ENCODE results near the gene KCNJ9. TPM values are rescaled to one million over a fixed set of nuclear protein-coding genes. Genes with fewer than 3 reads are reported as not detected.

Gene KCNJ9
- total RNA-seq, 2 experiments from 2014 or later = not detected

GRCh38 chr1:160075836-160076235 lies 5.5 kb upstream of the KCNJ9 start:
- ChIA-PET CTCF (interaction anchor here (4.4 to 33.7 kb wide), 4 partner anchors 8 to 69 kb away, joined by 38 to 693 read pairs (median 48); no protein-coding TSS in a partner anchor), POLR2A (interaction anchor here (0.6 to 1.8 kb wide), 2 partner anchors 10 to 75 kb away, joined by 3 to 5 read pairs; no protein-coding TSS in a partner anchor)
- Mint-ChIP-seq H3K27me3 (peaks cover 45% of the 10 kb centered on the region), H3K4me1 (ENCODE audit: low read depth) (peaks cover 20% of the 10 kb centered on the region), H3K27ac (no peak overlapping the region), H3K4me3 (no peak overlapping the region), H3K36me3 (ENCODE audit: low read depth) (no peaks in the 10 kb centered on the region), H3K9me3 (no peaks in the 10 kb centered on the region)
- intact Hi-C loops (cut with micrococcal nuclease) = no loop called here
- DNase-seq = no peak
- TF ChIP-seq CTCF (IDR thresholded peaks at IDR 0.05) = no peak
- ATAC-seq = no peak

- no peaks in the 10 kb centered on the region for H3K36me3 Mint-ChIP-seq (ENCODE audit: low read depth)
- no peaks in the 10 kb centered on the region for H3K9me3 Mint-ChIP-seq
- DNase-seq = no peak
- ATAC-seq = no peak
- CTCF ChIA-PET = interaction anchor here (4.4 to 33.7 kb wide), 4 partner anchors 8 to 69 kb away, joined by 38 to 693 read pairs (median 48); no protein-coding TSS in a partner anchor
- TF ChIP-seq CTCF (IDR thresholded peaks at IDR 0.05) = no peak
- H3K27me3 Mint-ChIP-seq = peaks cover 48% of the 10 kb centered on the region
- H3K27ac Mint-ChIP-seq = no peak overlapping the region
- no peak overlapping the region for H3K4me3 Mint-ChIP-seq
- peaks cover 22% of the 10 kb centered on the region for H3K4me1 Mint-ChIP-seq (ENCODE audit: low read depth)
- POLR2A ChIA-PET = interaction anchor here (1.8 kb wide), 1 partner anchor 9 kb away, joined by 5 read pairs; no protein-coding TSS in a partner anchor
- intact Hi-C loops (cut with micrococcal nuclease) = no loop called here
Measured at GRCh38 chr1:160076295-160076694, 5.0 kb upstream of the KCNJ9 start.

GRCh38 chr1:160077486-160077885 lies 3.9 kb upstream of the KCNJ9 start:
- POLR2A ChIA-PET = interaction anchor here (1.5 to 2.0 kb wide), 2 partner anchors 31 to 125 kb away, joined by 4 to 11 read pairs; no protein-coding TSS in a partner anchor
- Mint-ChIP-seq H3K27me3 (peaks cover 49% of the 10 kb centered on the region), H3K36me3 (ENCODE audit: low read depth) (no peaks in the 10 kb centered on the region), H3K4me1 (ENCODE audit: low read depth) (peaks cover 13% of the 10 kb centered on the region), H3K4me3 (no peak overlapping the region), H3K27ac (no peak overlapping the region), H3K9me3 (no peaks in the 10 kb centered on the region)
- CTCF ChIA-PET = interaction anchor here (1.1 to 33.7 kb wide), 15 partner anchors 9 to 175 kb away, joined by 3 to 693 read pairs (median 17); partner anchors contain the start of genes IGSF8 and PIGM
- intact Hi-C loops (cut with micrococcal nuclease) = no loop called here
- no peak for TF ChIP-seq CTCF (IDR thresholded peaks at IDR 0.05)
- no peak for DNase-seq
- no peak for ATAC-seq

- intact Hi-C loops (cut with micrococcal nuclease) = no loop called here
- peaks cover 13% of the 10 kb centered on the region for H3K4me1 Mint-ChIP-seq (ENCODE audit: low read depth)
- no peaks in the 10 kb centered on the region for H3K36me3 Mint-ChIP-seq (ENCODE audit: low read depth)
- no peak overlapping the region for H3K4me3 Mint-ChIP-seq
- peak; percentile 97 for ATAC-seq
- peak; percentile 86 for DNase-seq
- CTCF ChIA-PET = interaction anchor here (0.7 to 33.7 kb wide), 42 partner anchors 8 to 300 kb away, joined by 3 to 693 read pairs (median 5); partner anchors contain the start of genes ATP1A2, CASQ1, IGSF8 and IGSF9
- POLR2A ChIA-PET = interaction anchor here (0.6 to 2.0 kb wide), 4 partner anchors 10 to 297 kb away, joined by 3 to 11 read pairs (median 4); no protein-coding TSS in a partner anchor
- TF ChIP-seq CTCF (IDR thresholded peaks at IDR 0.05) = peak; percentile 87
- H3K27ac Mint-ChIP-seq = no peak overlapping the region
- no peaks in the 10 kb centered on the region for H3K9me3 Mint-ChIP-seq
- H3K27me3 Mint-ChIP-seq = peaks cover 50% of the 10 kb centered on the region
Measured at GRCh38 chr1:160078512-160079195, 2.7 kb upstream of the KCNJ9 start.

- H3K4me1 Mint-ChIP-seq (ENCODE audit: low read depth) = peaks cover 17% of the 10 kb centered on the region
- intact Hi-C loops (cut with micrococcal nuclease) = no loop called here
- POLR2A ChIA-PET = interaction anchor here (1.1 to 2.0 kb wide), 2 partner anchors 9 to 33 kb away, joined by 3 to 11 read pairs; no protein-coding TSS in a partner anchor
- no peak overlapping the region for H3K4me3 Mint-ChIP-seq
- H3K27me3 Mint-ChIP-seq = peaks cover 50% of the 10 kb centered on the region
- ATAC-seq (no peak), DNase-seq (no peak)
- H3K9me3 Mint-ChIP-seq = no peaks in the 10 kb centered on the region
- CTCF ChIA-PET = interaction anchor here (0.9 to 33.7 kb wide), 27 partner anchors 7 to 299 kb away, joined by 3 to 693 read pairs (median 7); partner anchors contain the start of genes IGSF8, KCNJ10 and PIGM
- H3K36me3 Mint-ChIP-seq (ENCODE audit: low read depth) = peaks cover 3% of the 10 kb centered on the region
- TF ChIP-seq CTCF (IDR thresholded peaks at IDR 0.05) = no peak
- no peak overlapping the region for H3K27ac Mint-ChIP-seq
Measured at GRCh38 chr1:160079448-160079847, 1.9 kb upstream of the KCNJ9 start.
